GM21423 (cell line): ENCODE results near the gene CTNNA1.
"Not testable (repeated sequence)": the region's sequence is repeated elsewhere in the genome, so short reads cannot be mapped to it uniquely, and the experiment has no call there.

Experiments used
- ATAC-seq: cut with Tn5 transposase; IDR thresholded peaks from one replicate; pipeline ENCODE4 v1.9.1; 2021; ENCODE audit warnings: mild to moderate bottlenecking, moderate library complexity; ENCODE audit not compliant: unreplicated experiment

CTNNA1 gene, protein sequence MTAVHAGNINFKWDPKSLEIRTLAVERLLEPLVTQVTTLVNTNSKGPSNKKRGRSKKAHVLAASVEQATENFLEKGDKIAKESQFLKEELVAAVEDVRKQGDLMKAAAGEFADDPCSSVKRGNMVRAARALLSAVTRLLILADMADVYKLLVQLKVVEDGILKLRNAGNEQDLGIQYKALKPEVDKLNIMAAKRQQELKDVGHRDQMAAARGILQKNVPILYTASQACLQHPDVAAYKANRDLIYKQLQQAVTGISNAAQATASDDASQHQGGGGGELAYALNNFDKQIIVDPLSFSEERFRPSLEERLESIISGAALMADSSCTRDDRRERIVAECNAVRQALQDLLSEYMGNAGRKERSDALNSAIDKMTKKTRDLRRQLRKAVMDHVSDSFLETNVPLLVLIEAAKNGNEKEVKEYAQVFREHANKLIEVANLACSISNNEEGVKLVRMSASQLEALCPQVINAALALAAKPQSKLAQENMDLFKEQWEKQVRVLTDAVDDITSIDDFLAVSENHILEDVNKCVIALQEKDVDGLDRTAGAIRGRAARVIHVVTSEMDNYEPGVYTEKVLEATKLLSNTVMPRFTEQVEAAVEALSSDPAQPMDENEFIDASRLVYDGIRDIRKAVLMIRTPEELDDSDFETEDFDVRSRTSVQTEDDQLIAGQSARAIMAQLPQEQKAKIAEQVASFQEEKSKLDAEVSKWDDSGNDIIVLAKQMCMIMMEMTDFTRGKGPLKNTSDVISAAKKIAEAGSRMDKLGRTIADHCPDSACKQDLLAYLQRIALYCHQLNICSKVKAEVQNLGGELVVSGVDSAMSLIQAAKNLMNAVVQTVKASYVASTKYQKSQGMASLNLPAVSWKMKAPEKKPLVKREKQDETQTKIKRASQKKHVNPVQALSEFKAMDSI

GRCh38 chr5:138752951-138753793 lies at the start of gene CTNNA1:
CTNNA1 (plus strand) TSS chr5:138753425; CDS start chr5:138781925, 28,500 bp downstream.
- peak; percentile 46 for ATAC-seq

- ATAC-seq: not testable (repeated sequence)
These were observed 49.4 kb upstream of the CTNNA1 start for GRCh38 chr5:138703777-138704176.

DNA sequence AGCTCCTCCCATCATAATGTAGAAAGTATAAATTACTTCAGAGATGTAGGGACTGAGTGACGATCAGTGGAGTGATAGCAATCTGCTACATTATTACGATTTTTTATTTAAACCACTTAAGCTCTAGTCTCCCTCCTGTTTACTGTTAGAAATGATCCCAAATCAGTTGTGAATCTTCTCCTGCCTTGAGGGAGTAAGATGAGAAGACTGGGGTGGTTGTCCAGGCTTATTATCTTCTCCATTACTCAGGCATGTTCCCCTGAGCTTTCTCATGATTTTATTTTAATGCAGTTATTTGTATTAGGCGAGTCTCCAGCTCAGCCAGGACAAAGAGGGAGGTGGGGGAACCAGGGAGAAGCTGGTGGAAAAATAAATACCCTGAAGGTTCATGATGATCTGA lies 48.2 kb upstream of the CTNNA1 start:
- ATAC-seq: no peak

DNA sequence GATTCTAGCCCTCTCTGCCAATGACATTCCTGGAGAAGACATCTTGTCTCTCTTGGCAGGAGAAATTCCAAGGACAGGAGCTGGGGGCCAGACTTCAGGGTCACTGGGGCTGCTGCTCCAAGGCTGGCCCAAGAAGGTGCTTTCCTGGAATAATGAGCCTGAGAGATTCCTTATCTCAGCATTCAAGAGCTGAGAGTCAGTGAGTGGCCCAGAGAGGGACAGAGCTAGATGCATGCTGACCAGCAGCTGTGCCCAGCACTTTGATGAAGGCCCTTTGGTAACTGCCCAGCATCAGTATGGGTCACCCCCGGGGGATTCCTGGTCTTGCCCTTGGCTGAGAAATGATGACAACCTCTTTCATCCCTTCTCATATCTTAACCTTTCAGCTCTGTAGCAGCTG lies 47.7 kb upstream of the CTNNA1 start:
- ATAC-seq: no peak

DNA sequence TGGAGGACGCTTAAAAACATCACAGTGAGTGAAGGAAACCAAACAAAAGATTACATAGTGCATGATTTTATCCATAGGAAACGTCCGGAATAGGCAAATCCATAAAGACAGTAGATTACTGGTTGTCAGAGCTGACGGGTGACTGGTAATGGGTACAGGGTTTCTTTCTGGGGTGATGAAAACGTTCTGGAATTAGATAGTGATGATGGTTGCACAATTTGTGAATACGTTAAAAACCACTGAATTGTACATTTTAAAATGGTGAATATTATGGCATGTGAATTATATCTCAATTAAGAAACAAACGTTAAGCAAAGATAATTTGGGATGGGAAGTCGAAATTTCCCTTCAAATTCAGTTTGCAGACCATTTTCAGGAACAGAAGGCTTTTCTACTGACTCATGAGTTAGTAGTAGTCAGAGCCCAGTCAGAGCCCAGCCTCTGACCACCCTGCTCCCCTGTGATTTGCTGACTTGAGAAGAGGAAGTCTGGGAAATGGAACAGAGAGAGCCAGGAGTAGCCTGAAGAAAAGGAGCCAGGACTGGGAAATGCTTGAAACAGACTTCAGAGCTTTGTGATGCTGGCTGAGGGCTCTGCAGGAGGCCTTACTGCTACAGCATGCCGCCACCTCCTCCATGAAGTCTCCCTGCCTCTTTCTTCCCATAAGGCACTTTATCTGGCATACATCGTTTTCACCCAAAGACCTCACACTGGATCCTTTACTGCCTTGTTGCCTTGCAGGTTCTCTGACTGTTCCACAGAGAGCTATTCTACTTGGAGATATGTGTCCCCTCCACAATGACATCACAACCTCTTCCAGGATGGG lies 46.4 kb upstream of the CTNNA1 start:
- no peak for ATAC-seq

- ATAC-seq: no peak
These were observed 44.4 kb upstream of the CTNNA1 start for GRCh38 chr5:138708791-138709190.

- no peak for ATAC-seq
These were observed 44.0 kb upstream of the CTNNA1 start for GRCh38 chr5:138709202-138709601.

- ATAC-seq: no peak
These were observed 42.1 kb upstream of the CTNNA1 start for GRCh38 chr5:138711087-138711486.

GRCh38 chr5:138711811-138712210 lies 41.4 kb upstream of the CTNNA1 start:
- no peak for ATAC-seq

GRCh38 chr5:138712324-138712723 lies 40.9 kb upstream of the CTNNA1 start:
- ATAC-seq: no peak

GRCh38 chr5:138712791-138713190 lies 40.4 kb upstream of the CTNNA1 start:
- no peak for ATAC-seq

GRCh38 chr5:138713247-138713646 lies 40.0 kb upstream of the CTNNA1 start:
- no peak for ATAC-seq

GRCh38 chr5:138714694-138715093 lies 38.5 kb upstream of the CTNNA1 start:
- no peak for ATAC-seq

DNA sequence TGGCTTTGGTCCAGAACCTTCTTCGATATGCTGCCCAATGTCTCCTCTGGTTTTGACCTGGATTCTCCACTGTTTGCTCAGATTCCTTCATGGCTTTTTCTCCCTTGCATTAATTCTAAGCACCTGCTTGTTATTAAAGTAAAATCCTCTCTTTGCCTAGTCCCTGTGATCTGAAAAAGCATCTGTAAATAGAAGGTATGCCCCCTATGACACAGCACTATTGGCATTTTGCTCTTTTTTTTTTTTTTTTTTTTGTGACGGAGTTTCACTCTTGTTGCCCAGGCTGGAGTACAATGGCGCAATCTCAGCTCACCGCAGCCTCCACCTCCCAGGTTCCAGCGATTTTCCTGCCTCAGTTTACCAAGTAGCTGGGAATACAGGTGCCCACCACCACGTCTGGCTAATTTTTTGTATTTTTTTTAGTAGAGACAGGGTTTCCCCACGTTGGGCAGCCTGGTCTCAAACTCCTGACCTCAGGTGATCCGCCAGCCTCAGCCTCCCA lies 37.2 kb upstream of the CTNNA1 start:
- ATAC-seq: not testable (repeated sequence)

GRCh38 chr5:138716456-138716924 lies 36.7 kb upstream of the CTNNA1 start:
- ATAC-seq: no peak

- no peak for ATAC-seq
These were observed 35.8 kb upstream of the CTNNA1 start for GRCh38 chr5:138717399-138717798.

- ATAC-seq: no peak
These were observed 33.4 kb upstream of the CTNNA1 start for GRCh38 chr5:138719811-138720210.

GRCh38 chr5:138720840-138721239 lies 32.4 kb upstream of the CTNNA1 start:
- no peak for ATAC-seq

DNA sequence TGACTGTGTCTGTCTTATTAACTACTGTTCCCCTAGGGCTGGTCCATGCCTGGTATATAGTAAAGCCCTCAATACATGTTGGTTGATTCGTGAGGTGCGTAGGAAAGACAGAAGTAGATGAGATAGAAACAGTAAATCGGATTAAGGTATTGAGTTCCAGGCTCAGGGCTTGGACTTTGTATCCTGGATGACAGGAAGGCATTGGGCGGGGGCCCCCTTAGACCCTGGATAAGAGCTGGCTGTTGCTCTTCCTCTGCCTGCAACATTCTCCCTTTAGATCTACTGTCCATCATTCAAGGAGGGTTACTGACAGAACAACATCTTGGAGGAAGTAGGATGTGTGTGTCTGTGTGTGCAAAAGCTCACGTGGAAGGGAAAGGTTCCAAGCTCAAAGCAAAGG lies 31.2 kb upstream of the CTNNA1 start:
- no peak for ATAC-seq
